HG03064 (cell line): Measurements from ENCODE around the gene KCNC4.

Experiments used
- ATAC-seq: cut with Tn5 transposase; IDR thresholded peaks from one replicate; pipeline ENCODE4 v1.9.1; 2021; ENCODE audit warnings: low read depth; ENCODE audit not compliant: unreplicated experiment

Gene KCNC4

GRCh38 chr1:110248746-110249145, 38.6 kb downstream of the KCNC4 start:
- ATAC-seq, result no peak

GRCh38 chr1:110249256-110249655, 39.1 kb downstream of the KCNC4 start:
- ATAC-seq, result no peak

GRCh38 chr1:110250008-110250407, 39.9 kb downstream of the KCNC4 start:
- no peak for ATAC-seq

- ATAC-seq, result no peak
Observed at GRCh38 chr1:110250749-110251148, 40.6 kb downstream of the KCNC4 start.

- ATAC-seq, result no peak
Observed at GRCh38 chr1:110253213-110253612, 43.1 kb downstream of the KCNC4 start.

- no peak for ATAC-seq
Observed at GRCh38 chr1:110254604-110255391, 44.7 kb downstream of the KCNC4 start.

GRCh38 chr1:110255392-110255787, 45.3 kb downstream of the KCNC4 start:
- no peak for ATAC-seq

GRCh38 chr1:110258734-110259133, 48.6 kb downstream of the KCNC4 start:
- ATAC-seq, result no peak

GRCh38 chr1:110259770-110260169, 49.7 kb downstream of the KCNC4 start:
- ATAC-seq, result no peak
